ENCODE data around the gene PPARA.

GRCh38 chr22:46107753-46108563 lies 42.4 kb upstream of the PPARA start:
- TF ChIP-seq POLR2A (IDR thresholded peaks at IDR 0.05): no peak
- TF ChIP-seq, protein P1, sequence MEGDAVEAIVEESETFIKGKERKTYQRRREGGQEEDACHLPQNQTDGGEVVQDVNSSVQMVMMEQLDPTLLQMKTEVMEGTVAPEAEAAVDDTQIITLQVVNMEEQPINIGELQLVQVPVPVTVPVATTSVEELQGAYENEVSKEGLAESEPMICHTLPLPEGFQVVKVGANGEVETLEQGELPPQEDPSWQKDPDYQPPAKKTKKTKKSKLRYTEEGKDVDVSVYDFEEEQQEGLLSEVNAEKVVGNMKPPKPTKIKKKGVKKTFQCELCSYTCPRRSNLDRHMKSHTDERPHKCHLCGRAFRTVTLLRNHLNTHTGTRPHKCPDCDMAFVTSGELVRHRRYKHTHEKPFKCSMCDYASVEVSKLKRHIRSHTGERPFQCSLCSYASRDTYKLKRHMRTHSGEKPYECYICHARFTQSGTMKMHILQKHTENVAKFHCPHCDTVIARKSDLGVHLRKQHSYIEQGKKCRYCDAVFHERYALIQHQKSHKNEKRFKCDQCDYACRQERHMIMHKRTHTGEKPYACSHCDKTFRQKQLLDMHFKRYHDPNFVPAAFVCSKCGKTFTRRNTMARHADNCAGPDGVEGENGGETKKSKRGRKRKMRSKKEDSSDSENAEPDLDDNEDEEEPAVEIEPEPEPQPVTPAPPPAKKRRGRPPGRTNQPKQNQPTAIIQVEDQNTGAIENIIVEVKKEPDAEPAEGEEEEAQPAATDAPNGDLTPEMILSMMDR (IDR thresholded peaks at IDR 0.05): no peak
- TF ChIP-seq EP300 (IDR thresholded peaks at IDR 0.05): no peak
